Urothelium cell line (cell line): ENCODE results near the gene SUZ12.
A peak's percentile ranks its signal among the peaks of the same experiment; 100 is the strongest.
"Not testable (repeated sequence)": the region's sequence is repeated elsewhere in the genome, so short reads cannot be mapped to it uniquely, and the experiment has no call there.

Source experiments
- DNase-seq: peaks from one replicate; pipeline ENCODE4 v3.0.0; 2011; ENCODE audit warnings: low spot score, mixed read lengths
- FAIRE-seq: peaks from 2 replicates; lab custom pipeline; 2011; peaks lifted over from hg19 to GRCh38; lab: Jason Lieb, UNC

Gene SUZ12

GRCh38 chr17:31936615-31937609 lies at the start of gene SUZ12:
SUZ12 (plus strand) TSS chr17:31937007; CDS start chr17:31937247, 240 bp downstream.
- DNase-seq (peak; percentile 71), FAIRE-seq (peak; percentile 99)

GRCh38 chr17:31888124-31888523 lies 48.7 kb upstream of the SUZ12 start:
- FAIRE-seq (no peak), DNase-seq (no peak)

- no peak for DNase-seq
- FAIRE-seq, result no peak
Measured at GRCh38 chr17:31900877-31901276, 35.9 kb upstream of the SUZ12 start.

- no peak for DNase-seq
- no peak for FAIRE-seq
Measured at GRCh38 chr17:31902693-31903092, 34.1 kb upstream of the SUZ12 start.

- FAIRE-seq (no peak), DNase-seq (no peak)
Measured at GRCh38 chr17:31903401-31903800, 33.4 kb upstream of the SUZ12 start.

- FAIRE-seq, result no peak
- DNase-seq, result peak; percentile 22
Measured at GRCh38 chr17:31907342-31907962, 29.4 kb upstream of the SUZ12 start.

GRCh38 chr17:31908386-31908785 lies 28.4 kb upstream of the SUZ12 start:
- DNase-seq (no peak), FAIRE-seq (no peak)

GRCh38 chr17:31912705-31913104 lies 24.1 kb upstream of the SUZ12 start:
- not testable (repeated sequence) for FAIRE-seq

GRCh38 chr17:31915456-31916100 lies 21.2 kb upstream of the SUZ12 start:
- no peak for FAIRE-seq

More at GRCh38 chr17:31912705-31913104, 24.1 kb upstream of the SUZ12 start:
- peak; percentile 35 for DNase-seq

GRCh38 chr17:31916491-31917064 lies 20.2 kb upstream of the SUZ12 start:
- DNase-seq (no peak), FAIRE-seq (no peak)

More at GRCh38 chr17:31915456-31916100, 21.2 kb upstream of the SUZ12 start:
- no peak for DNase-seq

GRCh38 chr17:31917065-31917529 lies 19.7 kb upstream of the SUZ12 start:
- no peak for DNase-seq
- FAIRE-seq, result no peak

- FAIRE-seq, DNase-seq: not testable (repeated sequence)
Measured at GRCh38 chr17:31917721-31918120, 19.1 kb upstream of the SUZ12 start.

- FAIRE-seq, result peak; percentile 30
- no peak for DNase-seq
Measured at GRCh38 chr17:31918701-31919128, 18.1 kb upstream of the SUZ12 start.

GRCh38 chr17:31919802-31920525 lies 16.8 kb upstream of the SUZ12 start:
- DNase-seq (peak; percentile 58), FAIRE-seq (no peak)

- DNase-seq, result no peak
- FAIRE-seq, result no peak
Measured at GRCh38 chr17:31926100-31926729, 10.6 kb upstream of the SUZ12 start.

- FAIRE-seq (no peak), DNase-seq (no peak)
Measured at GRCh38 chr17:31931756-31932155, 5.1 kb upstream of the SUZ12 start.

GRCh38 chr17:31935512-31935911 lies 1.3 kb upstream of the SUZ12 start:
- FAIRE-seq, result no peak
- DNase-seq, result no peak

GRCh38 chr17:31937926-31938641 lies 1.3 kb downstream of the SUZ12 start:
- not testable (repeated sequence) for FAIRE-seq, DNase-seq

- not testable (repeated sequence) for DNase-seq, FAIRE-seq
Measured at GRCh38 chr17:31941916-31942315, 5.1 kb downstream of the SUZ12 start.
